DMS53 treated with DMSO at 0.1 percent for 48 hours (cell line): ENCODE data around the gene RGL1.
"Not testable (repeated sequence)": the region's sequence is repeated elsewhere in the genome, so short reads cannot be mapped to it uniquely, and the experiment has no call there.

ENCODE experiments used
- DNase-seq: peaks from one replicate; lab custom pipeline; 2025; ENCODE audit not compliant: unreplicated experiment; lab: John Stamatoyannopoulos, UW

Gene RGL1

DNA sequence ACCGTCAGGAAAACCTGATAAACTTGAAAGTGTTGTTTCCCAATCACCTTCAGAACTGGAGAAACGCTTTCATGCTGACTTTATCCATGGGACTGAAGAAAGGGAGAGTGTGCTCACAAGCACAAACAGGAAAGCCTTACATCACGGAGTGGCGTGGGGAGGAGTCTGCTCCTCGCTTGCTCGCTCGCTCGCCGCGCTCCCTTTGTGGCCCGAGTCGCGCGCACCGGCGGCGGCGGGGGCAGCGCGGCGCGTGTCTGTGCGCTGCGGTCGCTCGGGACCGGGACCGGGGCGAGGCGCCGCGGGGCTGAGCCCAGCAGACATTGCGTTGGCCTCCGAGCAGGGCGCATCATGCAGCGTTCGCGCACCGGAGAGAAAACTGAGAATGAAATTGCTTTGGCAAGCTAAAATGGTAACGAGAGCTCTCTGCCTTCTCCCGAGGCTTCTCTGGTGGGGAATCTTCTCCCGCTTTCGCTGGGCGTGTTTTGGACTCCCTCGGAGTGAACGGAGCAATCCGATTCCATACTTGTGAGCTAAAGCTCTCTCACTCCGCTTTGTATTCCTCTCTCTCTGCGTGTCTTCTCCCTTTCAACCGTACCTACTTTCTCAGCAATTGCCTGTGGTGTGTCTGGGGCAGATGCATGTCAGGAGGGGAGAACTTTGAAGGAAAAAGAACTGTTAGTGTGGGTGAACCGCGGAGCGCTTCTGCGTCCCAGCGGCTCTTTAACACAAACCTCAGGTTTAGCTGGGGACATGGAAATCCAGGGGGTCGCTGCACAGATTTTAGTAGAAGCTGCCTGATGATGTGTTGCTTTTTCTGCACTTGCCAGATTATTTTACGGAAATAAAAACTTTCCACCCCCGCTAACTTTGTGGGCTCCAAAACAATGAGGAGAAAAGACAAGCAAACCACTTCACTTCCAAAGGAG lies at the start of gene RGL1:
Gene RGL1 (plus strand): TSS at position 205 of the 926 bp plus-strand sequence. CDS start 178 bp downstream, at position 383.
- DNase-seq = peak; percentile 72

DNA sequence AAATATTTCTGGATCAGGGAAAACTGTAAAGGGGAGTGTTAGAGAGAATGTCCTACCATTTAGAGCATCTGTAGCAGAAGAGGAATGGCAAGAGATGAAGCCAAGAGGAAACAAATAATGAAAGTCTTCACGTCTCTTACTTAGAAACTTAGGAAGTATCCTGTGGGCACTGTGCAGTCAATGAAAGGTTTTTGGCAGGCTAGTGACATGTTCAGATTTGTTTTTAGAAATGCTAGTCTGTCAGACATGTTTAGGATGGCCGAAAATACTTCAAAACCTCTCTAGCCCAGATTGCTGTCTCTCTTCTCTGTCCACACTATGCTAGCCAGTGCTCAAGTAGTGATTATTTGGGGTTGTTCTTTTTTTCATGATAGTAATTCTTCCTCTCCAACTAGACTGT lies 48.6 kb upstream of the RGL1 start:
- DNase-seq = no peak

DNA sequence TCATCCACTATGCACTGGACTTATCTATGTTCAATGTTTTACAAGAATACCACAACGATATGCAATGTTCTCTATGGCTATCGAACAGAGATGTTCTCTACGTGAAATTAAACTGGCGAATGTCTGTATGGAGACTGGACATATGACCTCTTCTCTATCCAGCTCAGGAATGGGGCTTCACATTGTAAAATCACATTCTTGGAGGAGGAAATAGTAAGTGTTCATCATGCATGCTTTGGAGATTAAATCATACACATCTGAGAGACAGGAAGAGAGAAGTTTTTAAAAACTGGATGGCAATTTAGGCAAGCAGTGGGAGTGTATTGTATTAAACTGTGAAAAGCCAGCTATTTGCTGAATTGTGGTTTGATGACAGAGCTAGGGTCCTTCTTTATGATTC lies 47.9 kb upstream of the RGL1 start:
- DNase-seq = no peak

DNA sequence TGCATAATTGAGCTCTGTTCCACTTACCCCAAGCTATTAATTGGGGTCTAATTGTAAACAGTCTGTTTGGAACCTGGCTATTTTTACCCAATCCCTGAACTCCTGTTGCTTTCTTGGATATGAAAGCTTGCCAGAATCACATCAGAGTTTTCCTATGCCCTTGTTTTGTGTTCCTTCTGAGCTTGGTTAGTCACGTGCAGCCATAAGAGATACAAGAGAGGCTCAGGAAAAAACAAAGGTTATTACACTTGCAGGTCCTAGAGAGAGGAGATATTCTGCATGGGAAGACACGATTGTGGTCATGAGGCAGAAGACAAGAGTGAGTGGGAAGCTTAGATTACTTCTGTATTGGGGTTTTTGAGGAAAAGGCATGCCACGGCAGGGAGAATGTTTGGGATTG lies 46.0 kb upstream of the RGL1 start:
- DNase-seq = no peak

DNA sequence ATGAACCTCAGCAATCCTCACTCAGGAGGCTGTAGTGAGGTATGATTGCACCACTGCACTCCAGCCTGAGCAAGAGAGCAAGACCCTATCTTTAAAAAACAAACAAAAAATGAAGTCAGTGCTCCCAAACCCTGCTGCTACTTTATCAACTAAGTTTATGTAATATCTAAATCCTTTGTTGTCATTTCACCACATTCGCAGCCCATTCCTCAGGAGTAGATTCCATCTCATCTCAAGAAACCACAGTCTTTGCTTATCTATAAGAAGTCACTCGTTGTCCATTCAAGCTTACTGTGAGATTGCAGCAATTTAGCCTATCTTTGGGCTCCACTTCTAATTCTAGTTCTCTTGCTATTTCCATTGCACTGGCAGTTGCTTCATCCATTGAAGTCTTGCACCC lies 44.3 kb upstream of the RGL1 start:
- DNase-seq = no peak

DNA sequence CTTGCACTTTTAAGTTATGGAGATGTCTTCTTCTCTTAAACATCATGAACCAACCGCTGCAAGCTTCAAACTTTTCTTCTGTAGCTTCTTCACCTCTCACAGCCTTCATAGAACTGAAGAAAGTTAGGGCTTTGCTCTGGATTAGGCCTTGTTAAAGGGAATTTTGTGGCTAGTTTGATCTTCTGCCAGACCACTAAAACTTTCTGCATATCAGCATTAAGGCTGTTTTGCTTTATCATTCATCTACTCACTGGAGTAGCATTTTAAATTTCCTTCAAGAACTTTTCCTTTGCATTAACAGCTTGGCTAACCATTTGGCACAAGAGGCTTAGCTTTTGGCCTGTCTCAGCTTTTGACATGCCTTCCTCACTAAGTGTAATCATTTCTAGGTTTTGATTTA lies 43.0 kb upstream of the RGL1 start:
- DNase-seq = no peak

GRCh38 chr1:183762856-183763255 lies 42.1 kb upstream of the RGL1 start:
- DNase-seq = not testable (repeated sequence)

DNA sequence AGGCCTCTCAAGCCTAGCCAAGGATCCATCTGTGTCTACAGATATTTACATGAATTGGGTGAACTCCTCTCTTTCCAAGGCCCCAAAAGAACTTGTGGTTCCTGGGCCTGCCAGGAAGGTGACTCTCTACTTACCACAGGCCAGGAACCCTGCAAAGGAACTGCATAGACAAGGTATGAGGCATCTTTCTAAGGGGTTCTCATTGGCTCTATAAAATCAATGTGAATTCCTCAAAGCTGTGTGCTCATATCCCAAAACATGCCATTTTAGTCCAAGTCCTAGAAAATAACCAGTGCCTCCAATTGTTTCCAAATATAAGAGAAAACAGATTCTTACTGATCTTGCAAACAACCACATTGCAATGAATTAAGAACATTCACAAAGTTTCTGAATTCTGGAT lies 39.9 kb upstream of the RGL1 start:
- DNase-seq = no peak

DNA sequence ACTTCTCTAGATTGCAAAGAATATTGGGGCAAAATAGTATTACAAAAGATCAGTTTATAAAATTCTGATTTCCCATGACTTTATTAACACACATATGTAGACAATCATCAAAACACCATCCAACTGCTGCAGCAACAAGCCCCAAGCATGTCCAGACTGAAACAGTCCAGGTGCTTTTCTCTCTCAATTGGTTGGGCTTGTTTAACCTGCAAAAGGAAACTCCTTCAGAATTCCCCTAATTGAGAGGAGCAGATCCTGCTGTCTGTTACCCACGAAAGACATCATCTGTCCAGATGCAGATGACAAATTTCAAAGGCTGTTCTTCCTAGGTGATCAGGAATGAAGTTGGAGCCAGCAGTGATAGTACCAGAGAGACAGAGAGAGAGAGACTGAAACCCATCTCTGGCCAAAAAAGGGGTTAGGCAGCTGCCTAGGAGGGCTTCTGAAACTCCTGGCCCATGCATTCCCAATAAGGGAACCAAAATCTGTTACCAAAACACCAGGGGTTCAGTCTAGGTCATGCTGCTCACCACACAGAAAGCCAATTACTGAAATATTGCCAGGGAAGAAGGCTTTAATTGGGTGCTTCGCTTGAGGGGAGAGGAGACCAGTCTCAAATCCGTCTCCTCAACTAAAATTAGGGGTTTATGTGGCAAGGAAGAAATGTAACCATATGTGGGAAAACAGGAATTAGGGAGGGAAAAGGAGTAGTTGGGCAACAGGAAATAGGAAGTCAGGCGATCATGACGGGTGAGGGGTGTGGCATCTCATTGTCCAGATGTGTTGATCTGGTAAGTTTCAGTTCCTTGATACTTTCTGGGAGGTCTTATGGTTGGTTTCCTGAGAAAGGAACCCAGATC lies 34.7 kb upstream of the RGL1 start:
- DNase-seq = no peak

DNA sequence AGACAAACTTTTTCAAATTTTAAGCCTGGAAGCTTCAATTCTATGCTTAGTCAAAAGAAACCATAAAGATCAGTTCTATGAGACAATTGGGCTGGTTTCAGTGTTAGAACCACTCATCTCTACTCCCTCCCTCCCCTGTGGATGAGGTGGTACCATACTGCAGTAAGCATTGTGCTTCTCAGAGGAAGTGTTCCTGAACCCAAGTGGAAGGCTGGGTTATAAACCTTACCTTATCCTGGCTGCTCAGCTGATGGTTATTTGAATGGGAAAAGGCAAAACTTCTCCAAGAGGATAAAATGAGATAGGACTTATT lies 34.1 kb upstream of the RGL1 start:
- no peak for DNase-seq

- DNase-seq = no peak
These were observed 31.2 kb upstream of the RGL1 start for GRCh38 chr1:183773482-183774274.

DNA sequence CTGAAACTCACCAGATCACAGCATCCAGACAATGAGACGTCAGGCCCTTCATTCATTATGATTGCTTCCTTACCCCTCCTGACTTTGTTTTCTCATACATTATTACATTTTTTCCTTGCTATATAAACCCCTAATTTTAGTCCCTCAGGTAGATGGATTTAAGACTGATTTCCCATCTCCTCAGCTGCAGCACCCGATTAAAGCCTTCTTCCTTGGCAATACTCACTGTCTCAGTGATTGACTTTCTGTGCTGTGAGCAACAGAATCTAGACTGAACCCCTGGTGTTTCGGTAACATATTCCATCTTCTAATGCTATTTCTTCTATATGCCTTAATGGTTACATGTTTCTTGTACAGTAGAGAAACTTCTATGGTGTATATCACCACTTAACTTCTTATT lies 30.0 kb upstream of the RGL1 start:
- no peak for DNase-seq

DNA sequence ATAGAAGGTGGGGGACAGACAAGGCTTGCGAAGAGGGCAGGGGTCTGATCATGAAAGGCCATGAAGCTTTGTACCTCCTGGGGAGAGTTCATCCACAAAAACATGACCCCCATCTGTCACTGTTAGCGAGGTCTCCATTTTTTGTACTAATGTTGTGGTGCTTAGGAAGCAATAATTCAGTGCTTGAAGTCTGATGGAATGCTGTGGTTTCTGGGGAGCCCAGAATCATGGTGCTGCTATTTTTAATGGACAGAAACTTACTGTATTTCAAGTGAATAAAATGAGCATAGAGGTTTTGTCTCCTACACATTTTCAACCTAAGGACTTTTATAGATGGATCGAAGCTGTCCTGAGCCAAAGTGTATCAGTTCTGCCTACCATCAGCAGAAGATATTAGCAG lies 28.2 kb upstream of the RGL1 start:
- DNase-seq = no peak

DNA sequence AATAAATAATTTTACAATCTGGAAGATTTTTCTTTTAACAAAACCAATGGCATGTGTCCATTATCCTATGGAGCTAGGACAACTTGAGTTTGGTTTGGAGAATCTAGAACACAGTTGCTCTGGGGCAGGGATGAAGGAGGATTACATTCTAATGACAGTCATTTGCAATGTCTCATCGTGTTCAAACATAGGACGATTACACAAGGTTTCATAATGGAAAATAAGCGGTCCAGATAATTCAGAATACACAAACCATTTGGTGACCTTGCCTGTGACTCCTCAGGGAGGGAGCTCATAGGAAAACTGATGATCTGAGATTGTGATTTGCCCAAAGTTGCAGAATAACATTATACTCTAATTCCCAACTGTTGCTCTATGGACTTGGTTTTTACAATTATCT lies 27.6 kb upstream of the RGL1 start:
- no peak for DNase-seq

DNA sequence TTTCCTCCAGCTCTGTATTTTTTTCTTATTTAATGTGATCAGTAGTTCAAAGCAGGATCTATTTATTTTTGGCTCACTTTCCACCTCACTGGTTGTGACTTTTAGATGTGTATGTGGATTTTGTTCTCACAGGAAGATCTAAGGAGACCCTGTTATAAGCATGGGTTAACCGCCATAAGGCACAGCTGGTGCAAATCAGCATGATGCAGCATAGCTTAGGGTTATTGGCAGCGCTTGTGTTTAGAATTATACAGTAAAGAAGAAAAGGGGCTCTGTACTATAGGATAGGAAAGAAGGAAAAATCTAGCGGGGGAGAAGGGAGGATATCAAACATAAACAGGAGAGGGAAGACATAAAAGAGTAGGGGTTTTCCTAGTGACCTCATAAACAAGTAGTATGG lies 26.9 kb upstream of the RGL1 start:
- no peak for DNase-seq

DNA sequence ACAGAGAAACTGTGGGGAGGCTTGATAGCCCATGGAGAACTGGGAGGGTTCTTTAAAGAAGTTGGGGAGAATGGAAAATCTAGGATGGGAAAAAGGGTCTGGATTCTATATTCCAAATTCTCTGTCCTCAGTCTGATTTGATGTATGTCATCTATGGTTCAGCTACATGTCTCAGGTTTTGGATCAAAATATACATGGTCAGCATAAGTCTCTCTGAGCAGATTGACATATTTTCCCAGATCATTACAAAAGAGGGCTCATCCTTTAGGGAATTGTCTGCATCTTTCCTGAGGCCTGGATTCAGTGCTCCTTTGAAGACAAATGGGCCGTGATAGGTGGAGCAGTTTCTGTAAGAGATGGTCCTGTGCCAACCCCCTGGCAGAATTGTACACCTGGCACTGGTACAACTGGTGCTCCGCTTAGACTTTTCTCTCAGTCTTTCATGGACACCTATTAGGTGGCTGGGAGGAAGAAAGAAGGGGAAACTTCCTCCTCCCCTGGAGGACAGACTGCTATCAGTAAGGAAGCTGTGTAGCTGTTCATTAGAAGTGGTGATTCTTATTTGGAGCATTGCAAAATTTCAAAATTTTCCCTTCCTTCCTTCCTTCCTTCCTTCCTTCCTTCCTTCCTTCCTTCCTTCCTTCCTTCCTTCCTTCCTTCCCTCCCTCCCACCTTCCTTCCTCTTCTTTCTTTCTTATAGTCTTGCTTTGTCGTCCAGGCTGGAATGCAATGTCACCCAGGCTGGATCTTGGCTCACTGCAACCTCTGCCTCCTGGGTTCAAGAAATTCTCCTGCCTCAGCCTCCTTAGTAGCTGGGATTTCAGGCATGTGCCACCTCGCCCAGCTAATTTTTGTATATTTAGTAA lies 26.1 kb upstream of the RGL1 start:
- DNase-seq = no peak

DNA sequence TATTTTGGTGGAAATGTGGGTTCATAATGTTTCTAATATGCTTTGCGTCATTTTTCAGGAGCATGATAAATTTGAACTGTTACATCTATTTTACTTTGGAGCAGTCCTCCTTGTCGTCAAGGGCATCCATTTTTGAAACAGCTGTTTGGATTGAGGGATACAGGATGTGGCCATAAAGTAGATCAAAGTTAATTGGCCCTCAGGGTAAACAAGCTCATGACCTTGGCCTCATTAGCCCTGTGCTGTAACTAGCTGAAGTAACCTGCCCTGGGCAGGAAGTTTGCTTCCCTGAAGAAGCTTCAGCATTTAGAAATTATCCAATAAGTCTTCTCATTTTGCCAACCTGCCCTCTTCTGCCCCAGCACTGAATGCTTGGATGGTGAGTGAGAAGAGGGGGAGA lies 24.8 kb upstream of the RGL1 start:
- DNase-seq = no peak

DNA sequence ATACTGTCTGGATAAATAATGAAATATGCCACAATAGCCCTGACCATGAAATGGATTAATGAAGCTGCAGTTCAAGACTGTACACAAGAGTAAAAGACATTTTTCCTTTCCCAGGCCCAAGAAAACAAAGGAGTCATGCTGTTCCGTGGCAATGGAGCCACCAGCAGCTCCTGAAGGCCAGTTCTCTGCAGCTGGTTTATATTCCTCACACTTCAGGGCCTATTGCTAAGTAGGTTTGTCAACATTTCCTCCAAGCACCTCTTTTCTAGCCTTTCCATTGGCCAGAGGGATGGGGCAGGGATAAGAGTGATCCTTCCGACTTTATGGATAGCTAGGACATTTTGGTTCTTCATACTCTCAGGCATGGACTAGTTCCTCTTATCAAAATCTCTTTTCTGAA lies 24.2 kb upstream of the RGL1 start:
- DNase-seq = no peak

- no peak for DNase-seq
These were observed 21.6 kb upstream of the RGL1 start for GRCh38 chr1:183783342-183783741.
